Hematopoietic multipotent progenitor cell treated with erythropoietin and hydrocortisone succinate and interleukin-3 and kit ligand, for 6 days (in vitro differentiated cells): Measurements from ENCODE around the gene STK32B.

Source experiments
- DNase-seq: peaks from one replicate; pipeline ENCODE4 v3.0.0-alpha.2; 2015

The STK32B gene

DNA sequence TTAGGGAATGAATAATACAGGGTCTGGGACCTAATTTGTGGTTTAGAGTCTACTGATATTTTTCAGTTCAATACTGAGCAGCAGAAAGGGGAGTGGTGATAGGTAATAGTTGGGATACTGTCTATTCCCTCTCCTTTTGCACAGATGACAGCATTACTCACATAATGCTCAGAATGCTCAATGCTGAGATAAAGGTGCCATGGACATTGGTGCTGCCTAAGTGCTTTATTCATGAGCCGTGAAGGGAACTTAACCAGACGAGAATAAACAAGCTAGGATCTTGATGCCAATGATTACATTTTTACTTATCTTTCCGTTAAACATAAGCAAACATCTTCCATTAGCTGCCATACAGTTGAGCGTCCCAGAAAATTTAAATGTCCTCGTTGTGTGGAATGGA is 75.6 kb downstream of the STK32B start:
- no peak for DNase-seq

GRCh38 chr4:5127556-5127955 is 76.3 kb downstream of the STK32B start:
- no peak for DNase-seq

GRCh38 chr4:5128569-5128968 is 77.3 kb downstream of the STK32B start:
- DNase-seq: no peak

GRCh38 chr4:5133201-5133600 is 81.9 kb downstream of the STK32B start:
- DNase-seq: no peak

- no peak for DNase-seq
Measured at GRCh38 chr4:5133933-5134594, 82.8 kb downstream of the STK32B start.

- DNase-seq: no peak
Measured at GRCh38 chr4:5134620-5135019, 83.3 kb downstream of the STK32B start.

GRCh38 chr4:5137226-5137625 is 85.9 kb downstream of the STK32B start:
- DNase-seq: no peak

DNA sequence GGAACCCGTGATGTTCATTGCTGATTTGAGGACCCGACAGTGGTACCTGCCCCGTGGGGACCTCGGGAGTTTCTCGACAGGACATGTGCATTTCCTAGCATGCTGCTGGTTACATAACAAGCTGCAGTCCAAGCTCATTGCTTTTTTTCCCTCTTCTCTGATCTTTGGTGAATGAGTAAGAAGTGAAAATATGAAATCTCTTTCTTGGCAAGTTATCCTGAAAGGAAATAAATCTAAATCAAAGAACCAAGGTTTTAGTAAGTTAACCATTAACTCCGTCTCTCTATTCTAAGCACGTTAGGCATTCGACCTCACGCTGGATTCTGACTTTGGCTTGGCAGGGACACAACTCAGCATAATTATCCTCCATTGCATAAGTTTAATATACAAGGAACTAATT is 86.6 kb downstream of the STK32B start:
- DNase-seq: no peak

DNA sequence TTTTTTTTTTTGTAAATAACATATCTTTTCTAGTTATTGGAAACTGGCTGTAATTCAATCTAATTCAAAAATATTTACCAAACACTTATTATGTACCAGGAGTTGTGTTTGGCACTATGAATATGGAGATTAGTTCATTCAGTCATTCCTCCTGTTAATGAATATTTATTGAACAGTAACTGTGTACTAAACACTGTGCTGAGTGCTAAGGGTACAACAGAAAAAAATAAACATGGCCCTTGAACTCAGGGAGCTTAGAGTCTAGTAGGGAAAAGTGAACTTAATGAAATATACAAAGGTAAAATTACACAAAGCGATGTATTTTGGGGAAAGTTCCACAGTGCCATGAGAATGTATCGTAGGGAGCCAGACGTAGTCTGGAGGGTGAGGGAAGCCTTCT is 87.1 kb downstream of the STK32B start:
- no peak for DNase-seq

GRCh38 chr4:5139141-5139540 is 87.9 kb downstream of the STK32B start:
- no peak for DNase-seq

DNA sequence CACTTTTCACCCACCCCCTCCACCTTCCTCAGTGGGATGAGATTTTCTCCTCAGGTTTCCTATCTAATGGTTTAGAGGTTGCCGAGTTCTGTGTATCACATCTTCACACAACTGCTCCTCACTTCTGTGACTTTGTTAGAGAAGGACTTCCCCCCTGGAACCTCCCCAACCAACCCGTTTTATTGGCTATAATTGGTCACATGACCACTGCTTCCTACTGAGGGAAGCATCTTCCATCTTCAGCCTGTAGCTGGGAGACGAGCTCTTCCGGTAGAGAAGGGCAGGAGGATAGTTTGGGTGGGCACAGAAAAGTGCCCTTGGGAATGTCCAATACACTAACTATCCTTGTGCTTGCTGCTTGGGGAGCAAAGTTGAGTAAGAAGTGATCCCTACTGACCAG is 90.5 kb downstream of the STK32B start:
- no peak for DNase-seq

DNA sequence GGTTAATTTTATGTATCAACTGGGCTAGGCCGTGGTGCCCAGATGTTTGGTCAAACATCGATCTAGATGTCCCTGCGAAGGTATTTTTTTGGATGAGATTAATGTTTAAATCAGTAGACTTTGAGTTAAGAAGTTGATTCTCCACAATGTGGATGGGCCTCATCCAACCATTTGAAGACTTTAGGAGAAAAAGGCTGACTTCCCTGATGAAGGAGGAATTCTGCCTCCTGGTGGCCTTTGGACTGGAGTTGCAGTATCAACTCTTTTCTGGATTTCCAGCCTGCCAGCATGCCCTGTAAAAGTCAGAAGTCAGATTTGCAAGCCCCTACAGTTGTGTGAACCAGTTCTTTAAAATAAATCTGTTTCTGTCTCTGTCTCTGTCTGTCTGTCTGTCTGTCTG is 91.4 kb downstream of the STK32B start:
- peak; percentile 69 for DNase-seq

- no peak for DNase-seq
Measured at GRCh38 chr4:5143306-5143861, 92.1 kb downstream of the STK32B start.

- DNase-seq: no peak
Measured at GRCh38 chr4:5143940-5144339, 92.7 kb downstream of the STK32B start.

DNA sequence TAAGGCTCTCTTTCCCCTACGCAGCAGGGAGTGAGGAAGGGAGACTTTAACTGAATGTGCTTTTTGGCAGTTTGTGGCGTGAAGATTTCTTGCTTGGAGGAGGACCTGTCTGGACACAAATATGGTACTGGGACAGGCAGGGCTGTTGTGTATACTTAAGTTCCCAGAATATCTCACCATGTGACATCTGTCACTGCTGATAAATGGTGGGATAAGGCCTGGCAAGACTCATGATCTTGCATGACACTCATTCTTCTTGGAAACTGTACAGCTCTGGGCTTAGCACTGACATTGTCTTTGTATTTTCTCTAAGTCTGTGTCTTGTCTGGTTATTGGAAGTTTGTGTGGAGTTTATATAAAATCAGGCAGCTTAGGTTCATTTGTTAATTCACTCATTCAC is 93.1 kb downstream of the STK32B start:
- DNase-seq: peak; percentile 62

- no peak for DNase-seq
Measured at GRCh38 chr4:5146248-5146647, 95.0 kb downstream of the STK32B start.

GRCh38 chr4:5152521-5152920 is 101.2 kb downstream of the STK32B start:
- no peak for DNase-seq

DNA sequence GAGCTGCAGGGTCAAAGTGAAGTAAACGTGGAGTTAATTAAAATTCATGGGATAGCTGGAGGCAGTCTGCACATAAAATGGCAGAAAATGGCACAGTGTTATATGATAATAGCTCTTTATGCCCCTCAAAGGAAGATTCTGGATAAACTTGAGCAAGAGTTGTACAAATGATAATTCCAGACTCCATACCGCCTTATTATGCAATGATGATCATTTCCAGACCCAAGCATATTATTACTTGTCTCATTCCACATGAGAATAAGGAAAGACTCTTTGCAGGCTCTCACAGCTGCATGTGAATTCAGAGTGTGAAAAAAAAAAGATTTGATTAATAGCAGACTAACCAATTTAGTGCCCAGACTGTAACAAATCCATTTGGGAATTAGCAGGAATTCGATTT is 105.4 kb downstream of the STK32B start:
- DNase-seq: no peak

DNA sequence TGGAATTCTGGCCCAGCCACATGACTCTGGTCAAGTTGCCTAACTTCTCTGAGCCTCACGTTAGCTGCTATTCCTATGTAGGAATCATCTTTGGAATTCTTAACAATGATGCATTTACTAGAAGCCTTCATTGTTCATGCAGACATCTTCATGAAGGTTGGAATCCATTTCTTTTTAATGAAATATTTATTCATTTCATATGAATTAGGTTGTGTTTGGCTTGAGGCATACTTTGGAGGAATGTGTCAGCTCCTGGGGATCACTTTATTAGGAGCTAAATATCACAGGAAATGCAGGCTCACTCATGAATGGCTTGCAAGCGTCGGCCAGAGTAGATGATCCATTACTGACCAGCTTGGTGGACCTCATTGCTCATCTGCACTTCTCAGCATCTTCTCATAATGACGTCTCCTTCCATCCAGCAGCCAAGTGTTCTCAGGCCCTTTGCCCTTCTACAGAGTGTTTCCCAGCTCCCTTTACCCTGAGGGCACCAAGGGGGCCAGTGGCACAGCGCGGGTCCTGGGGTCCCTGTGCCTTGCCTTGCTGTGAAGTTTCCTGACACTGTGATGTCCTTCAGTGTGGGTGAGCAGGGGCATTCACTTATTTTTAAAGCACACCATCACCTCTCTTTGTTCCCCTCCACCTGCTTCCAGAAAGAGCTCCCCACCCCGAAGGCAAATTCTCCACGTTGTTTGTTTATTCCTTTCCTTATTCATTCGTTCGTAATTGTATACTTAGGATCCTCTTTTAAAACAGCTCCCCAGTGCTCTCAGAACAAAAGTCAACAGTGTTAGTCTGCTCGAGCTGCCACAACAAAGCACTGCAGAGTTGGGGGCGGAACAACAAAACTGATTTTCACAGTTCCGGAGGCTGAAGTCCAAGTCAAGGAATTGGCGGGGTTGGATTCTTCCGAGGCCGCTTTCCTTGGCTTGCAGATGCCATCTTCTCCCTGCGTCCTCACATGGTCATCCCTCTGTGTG is 106.8 kb downstream of the STK32B start:
- no peak for DNase-seq

DNA sequence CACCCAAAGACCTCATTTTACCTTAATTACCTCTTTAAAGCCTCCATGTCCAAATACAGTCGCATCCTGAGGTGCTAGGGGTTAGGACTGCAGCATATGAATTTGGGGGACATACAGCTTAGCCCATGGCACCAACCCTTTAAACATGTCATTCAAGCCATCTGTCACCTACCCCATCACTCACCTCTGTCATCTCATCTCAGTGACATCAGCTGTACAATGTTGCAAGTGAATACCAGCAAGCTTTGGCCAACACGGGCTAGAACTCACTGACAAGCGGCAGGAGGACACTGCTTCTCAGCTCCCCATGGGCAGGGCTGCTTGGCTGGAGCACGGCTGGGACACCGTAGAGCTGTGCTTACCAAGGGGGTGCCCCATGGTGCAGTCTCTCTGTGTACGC is 107.5 kb downstream of the STK32B start:
- DNase-seq: no peak

DNA sequence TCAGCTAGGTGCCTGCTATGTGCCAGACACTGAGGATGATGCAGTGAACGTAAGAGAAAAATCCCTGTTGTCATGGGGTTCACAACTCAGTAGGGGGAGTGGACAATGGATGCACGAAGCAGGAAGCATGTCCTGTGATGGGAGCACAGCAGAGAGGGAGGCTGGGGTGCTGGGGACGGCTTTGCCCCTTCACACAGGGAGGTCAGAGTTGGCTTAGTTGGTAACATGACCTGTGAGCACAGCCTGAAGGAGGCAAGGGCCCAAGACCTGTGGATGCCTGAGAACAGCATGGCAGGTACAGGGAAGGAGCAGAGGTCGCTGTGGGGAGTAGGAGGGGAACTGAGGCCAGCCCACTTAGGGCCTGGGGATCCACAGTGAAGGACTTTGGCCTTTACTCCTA is 109.4 kb downstream of the STK32B start:
- no peak for DNase-seq

- DNase-seq: no peak
Measured at GRCh38 chr4:5162909-5163508, 111.7 kb downstream of the STK32B start.

DNA sequence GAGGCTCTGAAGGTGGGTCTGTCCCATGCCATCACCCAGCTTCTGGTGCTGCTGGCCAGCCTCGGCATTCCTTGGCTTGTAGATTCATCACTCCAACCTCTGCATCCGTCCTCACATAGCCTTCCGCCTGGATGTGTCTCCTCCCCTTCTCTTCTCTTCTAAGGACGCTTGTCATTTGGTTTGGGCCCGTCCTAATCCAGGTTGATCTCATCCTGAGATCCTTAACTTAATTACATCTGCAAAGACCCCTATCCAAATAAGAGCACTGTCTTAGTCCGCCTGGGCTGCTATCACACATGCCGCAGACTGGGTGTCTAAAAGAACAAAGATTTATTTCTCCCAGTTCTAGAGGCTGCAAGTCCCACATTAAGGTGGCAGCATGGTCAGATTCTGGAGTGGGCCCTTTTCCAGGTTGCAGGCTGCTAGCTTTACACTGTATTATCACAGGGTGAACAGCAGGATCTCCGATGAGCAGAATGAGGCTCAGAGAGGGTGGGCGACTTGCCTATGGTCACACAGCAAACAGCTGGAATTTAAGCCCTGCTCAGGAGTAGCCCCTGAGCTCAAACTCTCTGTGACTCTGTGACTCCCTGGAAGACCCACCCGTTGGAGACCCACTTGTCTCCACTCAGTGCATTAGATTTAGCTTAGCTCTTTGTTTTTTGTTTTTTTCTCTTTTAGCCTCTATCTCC is 113.1 kb downstream of the STK32B start:
- DNase-seq: no peak
